Thoracic aorta (tissue), 2 donors: ENCODE results near the gene MYOM1. TPM values are rescaled to one million over a fixed set of nuclear protein-coding genes. Genes with fewer than 3 reads are reported as not detected.

ENCODE experiments used
- ATAC-seq: fragments of 150-250 bp; one replicate; pipeline ENCODE4 v1.8.0; 2017; ENCODE audit warnings: low read depth; ENCODE audit not compliant: insufficient number of reproducible peaks, low FRiP score
- DNase-seq: peaks from one replicate; pipeline ENCODE4 v3.0.0-alpha.2; 2020; ENCODE audit warnings: low spot score
- H3K27ac ChIP-seq, 2 donors: fragments of 200-600 bp; sonication (generic); 1 replicate in 1 of 2; 2 replicates in 1 of 2; pipeline ENCODE4 v1.5.1; 2016; ENCODE audit warnings: mild to moderate bottlenecking in 2 of 2, moderate library complexity in 2 of 2
- H3K27me3 ChIP-seq: fragments of 200-600 bp; sonication (generic); replicated peaks from 2 replicates; pipeline ENCODE4 v1.6.0; 2016; ENCODE audit warnings: mild to moderate bottlenecking; ENCODE audit not compliant: insufficient read depth
- H3K36me3 ChIP-seq: fragments of 200-600 bp; sonication (generic); one replicate; pipeline ENCODE4 v1.5.1; 2016
- H3K4me1 ChIP-seq, 2 donors: fragments of 200-600 bp; sonication (generic); 1 replicate in 1 of 2; 2 replicates in 1 of 2; pipeline versions ENCODE4 v1.5.1 to v1.6.0; 2016; ENCODE audit warnings: low read depth in 2 of 2, mild to moderate bottlenecking in 1 of 2; ENCODE audit not compliant: control insufficient read depth in 1 of 2
- H3K4me3 ChIP-seq: fragments of 200-600 bp; sonication (generic); 2 replicates; pipeline ENCODE4 v1.5.1; 2016; ENCODE audit warnings: mild to moderate bottlenecking
- H3K9me3 ChIP-seq: fragments of 200-600 bp; sonication (generic); 2 replicates; pipeline ENCODE4 v1.5.1; 2016
- total RNA-seq, 2 donors: library from RNA; depleted of rRNA; stranded (reverse); fragments of >200 nt; gene quantifications; one replicate each; pipeline versions ENCODE4 v1.1.0 to v1.2.3, GENCODE V29; 2016
- TF ChIP-seq, protein P1 (sequence below): fragments of 200-600 bp; sonication (generic); IDR thresholded peaks from one replicate; pipeline ENCODE4 v1.5.1; 2019; ENCODE audit warnings: antibody characterized with exemption

MYOM1 gene
- total RNA-seq, 2 donors from 2014 or later, result 16.1 to 27.2 TPM

DNA sequence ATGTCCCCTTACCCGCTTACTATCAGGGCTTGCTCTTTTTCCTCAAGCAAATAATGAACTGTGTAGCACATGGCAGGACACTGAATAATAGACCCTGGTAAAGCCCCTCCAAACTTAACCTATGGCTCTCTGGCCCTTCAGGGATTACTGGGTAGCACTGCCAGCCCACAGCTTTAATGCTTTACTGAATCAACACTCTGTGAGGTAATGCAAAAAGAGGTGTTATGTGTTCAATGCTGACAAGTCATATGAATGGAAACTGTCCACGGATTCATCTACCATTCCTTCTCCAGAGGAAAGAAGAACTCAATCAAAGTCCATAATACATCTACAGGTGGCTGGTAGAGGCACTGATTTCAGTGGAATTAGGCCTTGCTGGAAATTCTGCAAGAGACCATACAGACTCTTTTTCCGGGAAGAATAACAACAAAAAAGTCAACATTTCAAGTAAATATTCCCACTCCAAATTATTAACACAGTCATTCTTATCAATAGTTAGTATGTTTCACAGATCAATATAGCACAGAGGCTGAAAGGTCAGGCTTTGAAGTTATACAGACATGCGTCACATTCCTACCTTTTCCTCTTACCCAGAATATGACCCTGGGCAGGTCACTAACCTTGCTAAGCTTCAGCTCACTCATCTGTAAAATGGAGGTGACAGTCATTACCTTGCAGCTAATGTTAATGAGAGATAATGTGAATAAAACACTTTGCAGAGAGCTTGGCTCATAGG is 13.8 kb upstream of the MYOM1 start:
- Histone ChIP-seq H3K27me3 (no peaks in the 10 kb centered on the region), H3K4me3 (no peak overlapping the region), H3K9me3 (no peaks in the 10 kb centered on the region), H3K36me3 (no peaks in the 10 kb centered on the region), H3K4me1 (peaks cover 0 to 7% of the 10 kb centered on the region in 2 donors), H3K27ac (no peak overlapping the region)
- TF ChIP-seq, protein P1, sequence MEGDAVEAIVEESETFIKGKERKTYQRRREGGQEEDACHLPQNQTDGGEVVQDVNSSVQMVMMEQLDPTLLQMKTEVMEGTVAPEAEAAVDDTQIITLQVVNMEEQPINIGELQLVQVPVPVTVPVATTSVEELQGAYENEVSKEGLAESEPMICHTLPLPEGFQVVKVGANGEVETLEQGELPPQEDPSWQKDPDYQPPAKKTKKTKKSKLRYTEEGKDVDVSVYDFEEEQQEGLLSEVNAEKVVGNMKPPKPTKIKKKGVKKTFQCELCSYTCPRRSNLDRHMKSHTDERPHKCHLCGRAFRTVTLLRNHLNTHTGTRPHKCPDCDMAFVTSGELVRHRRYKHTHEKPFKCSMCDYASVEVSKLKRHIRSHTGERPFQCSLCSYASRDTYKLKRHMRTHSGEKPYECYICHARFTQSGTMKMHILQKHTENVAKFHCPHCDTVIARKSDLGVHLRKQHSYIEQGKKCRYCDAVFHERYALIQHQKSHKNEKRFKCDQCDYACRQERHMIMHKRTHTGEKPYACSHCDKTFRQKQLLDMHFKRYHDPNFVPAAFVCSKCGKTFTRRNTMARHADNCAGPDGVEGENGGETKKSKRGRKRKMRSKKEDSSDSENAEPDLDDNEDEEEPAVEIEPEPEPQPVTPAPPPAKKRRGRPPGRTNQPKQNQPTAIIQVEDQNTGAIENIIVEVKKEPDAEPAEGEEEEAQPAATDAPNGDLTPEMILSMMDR, result no peak
- ATAC-seq (no peak), DNase-seq (no peak)

DNA sequence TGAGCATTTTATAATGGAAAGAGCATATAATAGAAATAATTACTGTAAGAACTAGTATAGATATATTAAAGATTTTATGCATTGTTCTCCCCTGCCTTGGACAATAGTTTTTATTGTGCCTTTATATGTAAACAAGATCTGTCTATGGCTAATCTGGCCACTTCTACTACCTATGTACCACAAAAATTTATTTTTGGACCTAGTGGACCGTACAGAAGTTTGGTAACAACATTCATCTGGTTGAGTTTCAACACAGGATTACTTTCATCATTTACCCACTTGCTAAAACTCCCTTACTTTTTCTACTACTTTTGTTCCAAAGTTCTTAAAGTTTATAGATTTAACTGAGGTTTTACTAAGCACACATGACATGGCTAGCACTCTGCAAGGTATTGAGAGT is 13.2 kb upstream of the MYOM1 start:
- Histone ChIP-seq H3K27ac (no peak overlapping the region), H3K9me3 (no peaks in the 10 kb centered on the region), H3K4me3 (no peak overlapping the region), H3K36me3 (no peaks in the 10 kb centered on the region), H3K4me1 (peaks cover 0 to 7% of the 10 kb centered on the region in 2 donors), H3K27me3 (no peaks in the 10 kb centered on the region)
- no peak for DNase-seq
- no peak for ATAC-seq
- TF ChIP-seq, protein P1, result no peak

DNA sequence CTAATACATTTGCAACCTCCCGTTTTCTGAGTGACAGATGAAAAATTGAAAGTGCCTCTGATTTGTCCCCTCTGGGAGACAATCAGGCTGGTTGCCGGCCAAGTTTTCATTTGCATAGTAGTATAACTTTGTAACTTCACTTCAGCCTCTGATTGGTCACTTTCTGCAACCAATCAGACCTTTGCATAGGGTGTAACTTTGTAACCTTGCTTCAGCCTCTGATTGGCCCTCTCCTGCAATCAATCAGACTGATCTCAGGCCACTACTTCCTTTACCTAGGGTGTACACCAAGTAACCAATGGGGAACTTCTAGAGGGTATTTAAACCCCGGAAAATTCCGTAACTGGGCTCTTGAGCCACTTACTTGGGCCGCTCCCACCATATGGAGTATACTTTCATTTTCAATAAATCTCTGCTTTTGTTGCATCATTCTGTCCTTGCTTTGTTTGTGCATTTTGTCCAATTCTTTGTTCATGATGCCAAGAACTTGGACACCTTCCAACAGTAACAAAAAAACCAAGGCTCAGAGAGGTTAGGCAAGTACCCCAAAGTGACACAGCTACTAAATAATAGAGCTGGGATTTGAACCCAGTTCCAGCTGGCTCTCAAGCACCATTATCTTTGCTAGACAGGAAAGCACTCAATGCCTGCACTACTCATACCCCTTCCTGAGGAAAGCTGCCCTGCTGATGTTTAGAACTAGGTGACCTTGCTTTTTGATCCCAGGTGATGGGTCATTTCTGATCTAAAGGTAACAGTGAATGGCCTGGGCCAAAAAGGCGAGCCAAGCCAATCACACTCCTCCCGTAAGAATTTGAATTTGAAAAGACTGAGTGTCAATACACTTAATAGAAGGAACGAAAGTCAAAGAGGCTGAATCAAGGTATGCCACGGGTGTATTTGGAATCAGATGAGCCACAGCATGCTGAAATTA is 10.9 kb upstream of the MYOM1 start:
- DNase-seq (no peak), ATAC-seq (no peak)
- TF ChIP-seq, protein P1, result no peak
- H3K4me3 ChIP-seq, result no peak overlapping the region
- no peaks in the 10 kb centered on the region for H3K36me3 ChIP-seq
- H3K27me3 ChIP-seq, result no peaks in the 10 kb centered on the region
- no peaks in the 10 kb centered on the region for H3K9me3 ChIP-seq
- peaks cover 0 to 7% of the 10 kb centered on the region in 2 donors for H3K4me1 ChIP-seq
- H3K27ac ChIP-seq, result no peak overlapping the region

DNA sequence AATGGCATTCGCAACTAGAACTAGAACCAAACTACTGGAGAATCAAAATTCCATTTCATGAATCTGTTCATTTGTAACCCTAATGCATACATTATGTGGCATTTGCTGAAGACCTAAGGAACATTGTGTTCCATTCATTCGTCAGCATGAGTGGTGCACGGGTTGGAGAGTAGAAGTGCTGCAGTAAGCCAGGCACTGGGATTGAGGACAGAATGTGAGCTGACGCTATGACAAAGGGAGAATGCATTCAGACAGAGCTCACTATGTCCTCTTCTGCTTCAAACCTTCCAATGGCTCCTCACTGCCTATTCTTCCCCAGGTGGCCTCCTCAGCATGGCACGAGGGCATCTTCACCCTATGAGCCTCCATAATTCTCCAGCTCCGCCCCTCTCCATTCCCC is 6.3 kb upstream of the MYOM1 start:
- TF ChIP-seq, protein P1, result no peak
- Histone ChIP-seq H3K9me3 (no peaks in the 10 kb centered on the region), H3K4me3 (no peak overlapping the region), H3K27me3 (no peaks in the 10 kb centered on the region), H3K27ac (no peak overlapping the region), H3K36me3 (no peaks in the 10 kb centered on the region), H3K4me1 (peaks cover 0 to 3% of the 10 kb centered on the region in 2 donors)
- ATAC-seq, result no peak
- no peak for DNase-seq

DNA sequence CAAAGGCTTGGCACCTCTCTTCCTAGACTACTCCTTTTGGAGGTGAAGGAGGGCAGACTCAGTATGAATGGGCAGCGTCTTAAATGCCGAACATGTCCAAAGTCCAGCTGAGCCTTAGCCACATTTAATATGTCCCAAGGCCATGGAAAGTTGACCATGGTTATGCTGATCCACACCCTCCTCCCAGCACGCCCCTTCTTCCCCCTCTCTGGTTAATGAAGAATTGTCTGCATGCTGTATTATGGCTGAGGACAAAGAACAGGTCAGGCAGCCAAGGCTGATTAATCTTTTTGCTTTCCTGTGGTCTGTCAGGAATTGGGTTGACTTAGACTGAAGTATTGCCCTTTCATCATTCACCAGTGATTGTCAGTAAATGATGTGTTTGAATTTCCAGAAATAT is 5.8 kb upstream of the MYOM1 start:
- H3K4me3 ChIP-seq, result no peak overlapping the region
- H3K27ac ChIP-seq, result no peak overlapping the region
- H3K4me1 ChIP-seq, result peaks cover 0 to 8% of the 10 kb centered on the region in 2 donors
- DNase-seq (no peak), ATAC-seq (no peak)
- no peaks in the 10 kb centered on the region for H3K36me3 ChIP-seq
- H3K9me3 ChIP-seq, result no peaks in the 10 kb centered on the region
- H3K27me3 ChIP-seq, result no peaks in the 10 kb centered on the region
- TF ChIP-seq, protein P1, result no peak
